H9 (cell line): ENCODE data around the gene HDC. TPM values are rescaled to one million over a fixed set of nuclear protein-coding genes. Genes with fewer than 3 reads are reported as not detected.

Experiments
- DNase-seq: peaks from one replicate; pipeline ENCODE4 v3.0.0-alpha.2; 2017
- H2AFZ ChIP-seq: one replicate; pipeline ENCODE4 v1.6.1; 2013; ENCODE audit warnings: mild to moderate bottlenecking, low read length, control low read depth, moderate library complexity
- H2AK5ac ChIP-seq: 2 replicates; pipeline ENCODE4 v1.6.1; 2013; ENCODE audit warnings: low read length, control low read depth, mixed read lengths; ENCODE audit not compliant: insufficient read length
- H2BK120ac ChIP-seq: one replicate; pipeline ENCODE4 v1.6.1; 2013; ENCODE audit warnings: low read depth, mild to moderate bottlenecking, low read length, control low read depth, inconsistent platforms; ENCODE audit not compliant: poor library complexity, severe bottlenecking
- H2BK12ac ChIP-seq: 2 replicates; pipeline ENCODE4 v1.6.1; 2013; ENCODE audit warnings: low read length, control low read depth, mixed read lengths, low read depth; ENCODE audit not compliant: insufficient read length
- H2BK15ac ChIP-seq: 2 replicates; pipeline ENCODE4 v1.6.1; 2013; ENCODE audit warnings: low read depth, low read length, control low read depth
- H2BK20ac ChIP-seq: one replicate; pipeline ENCODE4 v1.6.1; 2013; ENCODE audit warnings: low read depth, mild to moderate bottlenecking, low read length, control low read depth, inconsistent platforms; ENCODE audit not compliant: poor library complexity, severe bottlenecking
- H2BK5ac ChIP-seq: 2 replicates; pipeline ENCODE4 v1.6.1; 2013; ENCODE audit warnings: low read length, control low read depth, mixed read lengths; ENCODE audit not compliant: insufficient read length
- H3K14ac ChIP-seq: 2 replicates; pipeline ENCODE4 v1.6.1; 2013; ENCODE audit warnings: low read length, control low read depth; ENCODE audit not compliant: insufficient read depth
- H3K18ac ChIP-seq: 2 replicates; pipeline ENCODE4 v1.6.1; 2013; ENCODE audit warnings: low read depth, mild to moderate bottlenecking, mixed read lengths, low read length, control low read depth; ENCODE audit not compliant: insufficient read length
- H3K23ac ChIP-seq: 2 replicates; pipeline ENCODE4 v1.6.1; 2013; ENCODE audit warnings: low read length, control low read depth, mixed read lengths, low read depth; ENCODE audit not compliant: insufficient read length
- H3K23me2 ChIP-seq: 2 replicates; pipeline ENCODE4 v1.6.1; 2013; ENCODE audit warnings: low read depth, mild to moderate bottlenecking, mixed read lengths, low read length, control low read depth; ENCODE audit not compliant: insufficient read length, poor library complexity, severe bottlenecking
- H3K27ac ChIP-seq: 2 replicates; pipeline ENCODE4 v1.5.1; 2013; ENCODE audit warnings: low read length, control low read depth, mixed read lengths, low read depth; ENCODE audit not compliant: insufficient read length
- H3K27me3 ChIP-seq: 2 replicates; pipeline ENCODE4 v1.6.1; 2013; ENCODE audit warnings: low read length, control low read depth, inconsistent platforms; ENCODE audit not compliant: insufficient read depth
- H3K4ac ChIP-seq: 2 replicates; pipeline ENCODE4 v1.6.1; 2013; ENCODE audit warnings: low read depth, mild to moderate bottlenecking, control low read depth, inconsistent platforms, low read length, moderate library complexity
- H3K4me1 ChIP-seq: 2 replicates; pipeline ENCODE4 v1.6.1; 2013; ENCODE audit warnings: low read length, control low read depth, inconsistent platforms; ENCODE audit not compliant: insufficient read depth
- H3K4me2 ChIP-seq: 2 replicates; pipeline ENCODE4 v1.6.1; 2013; ENCODE audit warnings: low read length, control low read depth, mixed read lengths; ENCODE audit not compliant: insufficient read length, insufficient read depth
- H3K56ac ChIP-seq: 2 replicates; pipeline ENCODE4 v1.6.1; 2013; ENCODE audit warnings: low read depth, mild to moderate bottlenecking, mixed read lengths, low read length, control low read depth; ENCODE audit not compliant: insufficient read length
- H3K79me1 ChIP-seq: 2 replicates; pipeline ENCODE4 v1.6.1; 2013; ENCODE audit warnings: low read depth, mild to moderate bottlenecking, moderate library complexity, low read length, control low read depth, inconsistent platforms; ENCODE audit not compliant: insufficient read depth, poor library complexity, severe bottlenecking
- H3K79me2 ChIP-seq: 2 replicates; pipeline ENCODE4 v1.6.1; 2013; ENCODE audit warnings: low read length, control low read depth, inconsistent platforms; ENCODE audit not compliant: insufficient read depth
- H3K9ac ChIP-seq: 2 replicates; pipeline ENCODE4 v1.6.1; 2013; ENCODE audit warnings: low read length, control low read depth, mixed read lengths; ENCODE audit not compliant: insufficient read length; ENCODE audit errors: extremely low read depth
- H3K9me3 ChIP-seq: one replicate; pipeline ENCODE4 v1.6.1; 2013; ENCODE audit warnings: low read depth, low read length, inconsistent platforms; ENCODE audit not compliant: control insufficient read depth
- H3T11ph ChIP-seq: one replicate; pipeline ENCODE4 v1.6.1; 2013; ENCODE audit warnings: mild to moderate bottlenecking, low read length, control low read depth, inconsistent platforms
- H4K20me1 ChIP-seq: one replicate; pipeline ENCODE4 v1.6.1; 2013; ENCODE audit not compliant: control insufficient read depth, insufficient read length, insufficient read depth
- H4K5ac ChIP-seq: 2 replicates; pipeline ENCODE4 v1.6.1; 2013; ENCODE audit warnings: low read depth, mild to moderate bottlenecking, mixed read lengths, low read length, control low read depth; ENCODE audit not compliant: insufficient read length
- H4K8ac ChIP-seq: replicated peaks from 2 replicates; pipeline ENCODE4 v1.6.1; 2013; ENCODE audit warnings: low read length, control low read depth, mixed read lengths, low read depth; ENCODE audit not compliant: insufficient read length
- H4K91ac ChIP-seq: 2 replicates; pipeline ENCODE4 v1.6.1; 2013; ENCODE audit warnings: low read depth, mild to moderate bottlenecking, moderate library complexity, mixed read lengths, low read length, control low read depth; ENCODE audit not compliant: insufficient read length
- H3K27ac Mint-ChIP-seq, 3 experiments: 2 replicates in 2 of 3; 3 replicates in 1 of 3; pipeline ENCODE4 v1.8.0; 2020 to 2021; ENCODE audit warnings: mixed read lengths in 3 of 3, mild to moderate bottlenecking in 1 of 3, moderate library complexity in 1 of 3
- H3K27me3 Mint-ChIP-seq: 2 replicates; pipeline ENCODE4 v1.8.0; 2021; ENCODE audit warnings: low read depth, mild to moderate bottlenecking, moderate library complexity, mixed read lengths
- H3K36me3 Mint-ChIP-seq, 3 experiments: 2 replicates in 2 of 3; 3 replicates in 1 of 3; pipeline ENCODE4 v1.8.0; 2020 to 2021; ENCODE audit warnings: low read depth in 3 of 3, mixed read lengths in 3 of 3; ENCODE audit not compliant: insufficient read depth in 1 of 3
- H3K4me1 Mint-ChIP-seq, 2 experiments: 2 replicates each; pipeline ENCODE4 v1.8.0; 2020; ENCODE audit warnings: mixed read lengths in 2 of 2
- H3K4me3 Mint-ChIP-seq, 2 experiments: 2 replicates in 1 of 2; 3 replicates in 1 of 2; pipeline ENCODE4 v1.8.0; 2020 to 2021; ENCODE audit warnings: mild to moderate bottlenecking in 2 of 2, mixed read lengths in 2 of 2, moderate library complexity in 1 of 2
- H3K9me3 Mint-ChIP-seq, 2 experiments: 2 replicates in 1 of 2; 3 replicates in 1 of 2; pipeline ENCODE4 v1.8.0; 2020; ENCODE audit warnings: mild to moderate bottlenecking in 2 of 2, mixed read lengths in 2 of 2, moderate library complexity in 1 of 2
- CTCF ChIP-seq: fragments of 200-600 bp; sonication (generic); conservative IDR thresholded peaks from 3 replicates; pipeline ENCODE4 v1.8.0; 2021; ENCODE audit warnings: antibody characterized with exemption, mild to moderate bottlenecking
- WGBS: extraction: QIAGEN DNeasy Blood & Tissue Kit; methylation state at CpG from one replicate; pipeline ENCODE4 v1.1.7; 2013; ENCODE audit warnings: missing lambda C conversion rate, low lambda C conversion rate, mixed read lengths; ENCODE audit not compliant: insufficient read length; ENCODE audit errors: extremely low coverage; 5-methylcytosine and 5-hydroxymethylcytosine counted together
- total RNA-seq: library from RNA; stranded (reverse); gene quantifications from 2 replicates; pipeline ENCODE4 v1.2.1, GENCODE V29; 2021

Gene HDC
- total RNA-seq, 1 experiment from 2014 or later = not detected

GRCh38 chr15:50219820-50220219 is 45.7 kb downstream of the HDC start:
- Mint-ChIP-seq H3K36me3 (no peaks in the 10 kb centered on the region; a peak in 2 of 7 replicates), H3K4me3 (no peak overlapping the region), H3K27ac (no peak overlapping the region), H3K27me3 (no peaks in the 10 kb centered on the region), H3K9me3 (peaks cover 2 to 3% of the 10 kb centered on the region in 2 experiments; a peak in 1 of 5 replicates), H3K4me1 (no peaks in the 10 kb centered on the region)
- WGBS = no CpG with 5 or more reads among the region's 2 CpGs
- H3K79me1 ChIP-seq = no peaks in the 10 kb centered on the region
- no peak overlapping the region for H3T11ph ChIP-seq
- no peak overlapping the region for H2BK5ac ChIP-seq
- no peak overlapping the region for H4K8ac ChIP-seq
- no peak overlapping the region for H3K4ac ChIP-seq
- H2BK120ac ChIP-seq = no peak overlapping the region
- no peaks in the 10 kb centered on the region for H3K23me2 ChIP-seq
- no peak for DNase-seq
- no peak overlapping the region for H4K5ac ChIP-seq
- no peak overlapping the region for H2BK20ac ChIP-seq
- no peaks in the 10 kb centered on the region for H3K4me1 ChIP-seq
- H3K79me2 ChIP-seq = no peaks in the 10 kb centered on the region
- H2AFZ ChIP-seq = no peak overlapping the region
- H3K14ac ChIP-seq = no peak overlapping the region
- no peak overlapping the region for H2BK15ac ChIP-seq
- H3K27ac ChIP-seq = no peak overlapping the region
- H3K23ac ChIP-seq = no peak overlapping the region
- no peak overlapping the region for H4K91ac ChIP-seq
- no peak overlapping the region for H2AK5ac ChIP-seq
- no peak overlapping the region for H3K9ac ChIP-seq
- TF ChIP-seq CTCF = no peak
- no peaks in the 10 kb centered on the region for H3K27me3 ChIP-seq
- no peaks in the 10 kb centered on the region for H3K9me3 ChIP-seq
- no peaks in the 10 kb centered on the region for H4K20me1 ChIP-seq
- H3K18ac ChIP-seq = no peak overlapping the region
- no peak overlapping the region for H3K56ac ChIP-seq
- no peak overlapping the region for H3K4me2 ChIP-seq
- H2BK12ac ChIP-seq = no peak overlapping the region
